ENCODE measurements around the gene FLACC1.

The FLACC1 gene

GRCh38 chr2:201401815-201402214, 44.7 kb upstream of the FLACC1 start:
- H3K79me2 ChIP-seq (ENCODE audit: control insufficient read depth, insufficient read depth, low read length) = no peaks in the 10 kb centered on the region
- no peak overlapping the region for H2BK15ac ChIP-seq (replicated peaks; ENCODE audit: low read depth)
- no peak overlapping the region for H4K8ac ChIP-seq (ENCODE audit: low read depth, low read length)
- H3K56ac ChIP-seq (ENCODE audit: low read length) = no peak overlapping the region
- H3K9ac ChIP-seq (ENCODE audit: low read length) = no peak overlapping the region
- no peak overlapping the region for H2AK5ac ChIP-seq (ENCODE audit: low read length)
- no peak overlapping the region for H3K4me3 ChIP-seq (ENCODE audit: low read length)
- no peak overlapping the region for H3K18ac ChIP-seq (ENCODE audit: low read length)
- no peak overlapping the region for H2BK120ac ChIP-seq (ENCODE audit: low read depth, low read length)
- H3K4me2 ChIP-seq (ENCODE audit: low read length) = no peak overlapping the region
- WGBS (ENCODE audit: extremely low coverage, insufficient coverage, low lambda C conversion rate) = no CpG with 5 or more reads among the region's 3 CpGs
- H3K4me1 ChIP-seq (ENCODE audit: control insufficient read depth, low read depth, low read length) = no peaks in the 10 kb centered on the region
- DNase-seq = no peak
- H3K36me3 ChIP-seq (ENCODE audit: control insufficient read depth, insufficient read depth, low read length) = no peaks in the 10 kb centered on the region
- H4K5ac ChIP-seq (ENCODE audit: low read length) = no peak overlapping the region
- H3K23ac ChIP-seq (ENCODE audit: low read length) = no peak overlapping the region
- no peak overlapping the region for H2BK5ac ChIP-seq (ENCODE audit: low read length)
- H3K27me3 ChIP-seq (ENCODE audit: insufficient read depth, low read length, poor library complexity) = no peaks in the 10 kb centered on the region
- no peak overlapping the region for H3K4ac ChIP-seq (ENCODE audit: low read depth, low read length)
- H3K27ac ChIP-seq (ENCODE audit: low read depth, low read length) = no peak overlapping the region
- no peaks in the 10 kb centered on the region for H3K79me1 ChIP-seq (ENCODE audit: low read length)

GRCh38 chr2:201396595-201396994, 39.5 kb upstream of the FLACC1 start:
- Histone ChIP-seq H3K27me3 (ENCODE audit: insufficient read depth, low read length, poor library complexity) (no peaks in the 10 kb centered on the region), H3K23ac (ENCODE audit: low read length) (no peak overlapping the region), H4K8ac (ENCODE audit: low read depth, low read length) (no peak overlapping the region), H3K79me2 (ENCODE audit: control insufficient read depth, insufficient read depth, low read length) (no peaks in the 10 kb centered on the region), H3K56ac (ENCODE audit: low read length) (no peak overlapping the region), H2AK5ac (ENCODE audit: low read length) (no peak overlapping the region), H3K4me3 (ENCODE audit: low read length) (no peak overlapping the region), H2BK5ac (ENCODE audit: low read length) (no peak overlapping the region), H2BK120ac (ENCODE audit: low read depth, low read length) (no peak overlapping the region), H4K5ac (ENCODE audit: low read length) (no peak overlapping the region), H2BK15ac (replicated peaks; ENCODE audit: low read depth) (no peak overlapping the region), H3K36me3 (ENCODE audit: control insufficient read depth, insufficient read depth, low read length) (no peaks in the 10 kb centered on the region), H3K4me1 (ENCODE audit: control insufficient read depth, low read depth, low read length) (no peaks in the 10 kb centered on the region), H3K18ac (ENCODE audit: low read length) (no peak overlapping the region), H3K9ac (ENCODE audit: low read length) (no peak overlapping the region), H3K4me2 (ENCODE audit: low read length) (no peak overlapping the region), H3K79me1 (ENCODE audit: low read length) (no peaks in the 10 kb centered on the region), H3K4ac (ENCODE audit: low read depth, low read length) (no peak overlapping the region), H3K27ac (ENCODE audit: low read depth, low read length) (no peak overlapping the region)
- DNase-seq = no peak
- no CpG with 5 or more reads among the region's 8 CpGs for WGBS (ENCODE audit: extremely low coverage, insufficient coverage, low lambda C conversion rate)

GRCh38 chr2:201383136-201383535, 26.0 kb upstream of the FLACC1 start:
- Histone ChIP-seq H3K4ac (ENCODE audit: low read depth, low read length) (no peak overlapping the region), H3K79me1 (ENCODE audit: low read length) (no peaks in the 10 kb centered on the region), H2BK5ac (ENCODE audit: low read length) (no peak overlapping the region), H2BK120ac (ENCODE audit: low read depth, low read length) (no peak overlapping the region), H4K5ac (ENCODE audit: low read length) (no peak overlapping the region), H4K8ac (ENCODE audit: low read depth, low read length) (no peak overlapping the region), H2AK5ac (ENCODE audit: low read length) (no peak overlapping the region), H3K9ac (ENCODE audit: low read length) (no peak overlapping the region), H3K4me1 (ENCODE audit: control insufficient read depth, low read depth, low read length) (no peaks in the 10 kb centered on the region), H3K18ac (ENCODE audit: low read length) (no peak overlapping the region), H3K36me3 (ENCODE audit: control insufficient read depth, insufficient read depth, low read length) (peaks cover 7% of the 10 kb centered on the region), H2BK15ac (replicated peaks; ENCODE audit: low read depth) (no peak overlapping the region), H3K4me3 (ENCODE audit: low read length) (no peak overlapping the region), H3K27ac (ENCODE audit: low read depth, low read length) (no peak overlapping the region), H3K56ac (ENCODE audit: low read length) (no peak overlapping the region), H3K23ac (ENCODE audit: low read length) (no peak overlapping the region), H3K79me2 (ENCODE audit: control insufficient read depth, insufficient read depth, low read length) (no peaks in the 10 kb centered on the region), H3K27me3 (ENCODE audit: insufficient read depth, low read length, poor library complexity) (no peaks in the 10 kb centered on the region), H3K4me2 (ENCODE audit: low read length) (no peak overlapping the region)
- DNase-seq = no peak
- no CpG with 5 or more reads among the region's 1 CpG for WGBS (ENCODE audit: extremely low coverage, insufficient coverage, low lambda C conversion rate)

GRCh38 chr2:201378496-201379397, 21.6 kb upstream of the FLACC1 start:
- Histone ChIP-seq H3K18ac (ENCODE audit: low read length) (no peak overlapping the region), H3K4me3 (ENCODE audit: low read length) (no peak overlapping the region), H3K9ac (ENCODE audit: low read length) (no peak overlapping the region), H3K27me3 (ENCODE audit: insufficient read depth, low read length, poor library complexity) (no peaks in the 10 kb centered on the region), H3K27ac (ENCODE audit: low read depth, low read length) (no peak overlapping the region), H3K79me1 (ENCODE audit: low read length) (no peaks in the 10 kb centered on the region), H3K4ac (ENCODE audit: low read depth, low read length) (no peak overlapping the region), H4K8ac (ENCODE audit: low read depth, low read length) (no peak overlapping the region), H4K5ac (ENCODE audit: low read length) (no peak overlapping the region), H3K56ac (ENCODE audit: low read length) (no peak overlapping the region), H3K4me2 (ENCODE audit: low read length) (no peak overlapping the region), H2BK15ac (replicated peaks; ENCODE audit: low read depth) (no peak overlapping the region), H2BK120ac (ENCODE audit: low read depth, low read length) (no peak overlapping the region), H3K23ac (ENCODE audit: low read length) (no peak overlapping the region), H3K4me1 (ENCODE audit: control insufficient read depth, low read depth, low read length) (no peaks in the 10 kb centered on the region), H3K79me2 (ENCODE audit: control insufficient read depth, insufficient read depth, low read length) (no peaks in the 10 kb centered on the region), H3K36me3 (ENCODE audit: control insufficient read depth, insufficient read depth, low read length) (peaks cover 7% of the 10 kb centered on the region), H2BK5ac (ENCODE audit: low read length) (no peak overlapping the region), H2AK5ac (ENCODE audit: low read length) (no peak overlapping the region)
- no peak for DNase-seq
- WGBS (ENCODE audit: extremely low coverage, insufficient coverage, low lambda C conversion rate) = no CpG with 5 or more reads among the region's 5 CpGs

GRCh38 chr2:201377218-201377617, 20.1 kb upstream of the FLACC1 start:
- no peaks in the 10 kb centered on the region for H3K4me1 ChIP-seq (ENCODE audit: control insufficient read depth, low read depth, low read length)
- H3K18ac ChIP-seq (ENCODE audit: low read length) = no peak overlapping the region
- no peak overlapping the region for H2BK120ac ChIP-seq (ENCODE audit: low read depth, low read length)
- H3K36me3 ChIP-seq (ENCODE audit: control insufficient read depth, insufficient read depth, low read length) = peaks cover 7% of the 10 kb centered on the region
- no peak overlapping the region for H4K5ac ChIP-seq (ENCODE audit: low read length)
- no peak overlapping the region for H2BK5ac ChIP-seq (ENCODE audit: low read length)
- no peak overlapping the region for H2BK15ac ChIP-seq (replicated peaks; ENCODE audit: low read depth)
- no peak overlapping the region for H4K8ac ChIP-seq (ENCODE audit: low read depth, low read length)
- no peak overlapping the region for H3K27ac ChIP-seq (ENCODE audit: low read depth, low read length)
- no peak overlapping the region for H3K56ac ChIP-seq (ENCODE audit: low read length)
- DNase-seq = no peak
- no CpG with 5 or more reads among the region's 3 CpGs for WGBS (ENCODE audit: extremely low coverage, insufficient coverage, low lambda C conversion rate)
- no peaks in the 10 kb centered on the region for H3K27me3 ChIP-seq (ENCODE audit: insufficient read depth, low read length, poor library complexity)
- H2AK5ac ChIP-seq (ENCODE audit: low read length) = no peak overlapping the region
- H3K4ac ChIP-seq (ENCODE audit: low read depth, low read length) = no peak overlapping the region
- H3K4me3 ChIP-seq (ENCODE audit: low read length) = no peak overlapping the region
- no peak overlapping the region for H3K23ac ChIP-seq (ENCODE audit: low read length)
- no peaks in the 10 kb centered on the region for H3K79me2 ChIP-seq (ENCODE audit: control insufficient read depth, insufficient read depth, low read length)
- no peak overlapping the region for H3K4me2 ChIP-seq (ENCODE audit: low read length)
- no peak overlapping the region for H3K9ac ChIP-seq (ENCODE audit: low read length)
- H3K79me1 ChIP-seq (ENCODE audit: low read length) = no peaks in the 10 kb centered on the region

- H3K4me3 ChIP-seq (ENCODE audit: low read length) = no peak overlapping the region
These were observed 12.6 kb upstream of the FLACC1 start for GRCh38 chr2:201369775-201370174.

More at GRCh38 chr2:201369775-201370174, 12.6 kb upstream of the FLACC1 start:
- Histone ChIP-seq H3K23ac (ENCODE audit: low read length) (no peak overlapping the region), H3K9ac (ENCODE audit: low read length) (no peak overlapping the region), H4K8ac (ENCODE audit: low read depth, low read length) (no peak overlapping the region), H3K36me3 (ENCODE audit: control insufficient read depth, insufficient read depth, low read length) (no peaks in the 10 kb centered on the region), H3K27me3 (ENCODE audit: insufficient read depth, low read length, poor library complexity) (no peaks in the 10 kb centered on the region), H3K27ac (ENCODE audit: low read depth, low read length) (no peak overlapping the region), H3K18ac (ENCODE audit: low read length) (no peak overlapping the region), H2BK5ac (ENCODE audit: low read length) (no peak overlapping the region), H3K4me2 (ENCODE audit: low read length) (no peak overlapping the region), H3K4me1 (ENCODE audit: control insufficient read depth, low read depth, low read length) (no peaks in the 10 kb centered on the region), H3K56ac (ENCODE audit: low read length) (no peak overlapping the region), H4K5ac (ENCODE audit: low read length) (no peak overlapping the region), H3K79me2 (ENCODE audit: control insufficient read depth, insufficient read depth, low read length) (no peaks in the 10 kb centered on the region), H2BK15ac (replicated peaks; ENCODE audit: low read depth) (no peak overlapping the region), H3K4ac (ENCODE audit: low read depth, low read length) (no peak overlapping the region), H2BK120ac (ENCODE audit: low read depth, low read length) (no peak overlapping the region), H2AK5ac (ENCODE audit: low read length) (no peak overlapping the region), H3K79me1 (ENCODE audit: low read length) (no peaks in the 10 kb centered on the region)
- WGBS (ENCODE audit: extremely low coverage, insufficient coverage, low lambda C conversion rate) = no CpG with 5 or more reads among the region's 11 CpGs
- DNase-seq = no peak

Data from mesendoderm (in vitro differentiated cells).